Activated naive CD4-positive, alpha-beta T cell treated with anti-CD3 and anti-CD28 coated beads, Interleukin-2, amount 50 U/mL, for 24 hours (primary cell): ENCODE data around the gene PKNOX2.

Experiments used
- H3K27ac Mint-ChIP-seq: one replicate; pipeline ENCODE4 v1.8.0; 2021; ENCODE audit warnings: mild to moderate bottlenecking, mixed read lengths
- H3K27me3 Mint-ChIP-seq: one replicate; pipeline ENCODE4 v1.8.0; 2021; ENCODE audit warnings: mixed read lengths
- H3K36me3 Mint-ChIP-seq: one replicate; pipeline ENCODE4 v1.8.0; 2021; ENCODE audit warnings: mixed read lengths
- H3K4me1 Mint-ChIP-seq: one replicate; pipeline ENCODE4 v1.8.0; 2021; ENCODE audit warnings: mixed read lengths
- H3K4me3 Mint-ChIP-seq: one replicate; pipeline ENCODE4 v1.8.0; 2021; ENCODE audit warnings: mild to moderate bottlenecking, mixed read lengths
- H3K9me3 Mint-ChIP-seq: one replicate; pipeline ENCODE4 v1.8.0; 2021; ENCODE audit warnings: mixed read lengths

The PKNOX2 gene

GRCh38 chr11:125264100-125265022 is 99.8 kb downstream of the PKNOX2 start:
- H3K36me3 Mint-ChIP-seq: no peaks in the 10 kb centered on the region
- no peaks in the 10 kb centered on the region for H3K4me1 Mint-ChIP-seq
- no peak overlapping the region for H3K4me3 Mint-ChIP-seq
- H3K27ac Mint-ChIP-seq: no peak overlapping the region
- H3K9me3 Mint-ChIP-seq: no peaks in the 10 kb centered on the region
- peaks cover 21% of the 10 kb centered on the region for H3K27me3 Mint-ChIP-seq

DNA sequence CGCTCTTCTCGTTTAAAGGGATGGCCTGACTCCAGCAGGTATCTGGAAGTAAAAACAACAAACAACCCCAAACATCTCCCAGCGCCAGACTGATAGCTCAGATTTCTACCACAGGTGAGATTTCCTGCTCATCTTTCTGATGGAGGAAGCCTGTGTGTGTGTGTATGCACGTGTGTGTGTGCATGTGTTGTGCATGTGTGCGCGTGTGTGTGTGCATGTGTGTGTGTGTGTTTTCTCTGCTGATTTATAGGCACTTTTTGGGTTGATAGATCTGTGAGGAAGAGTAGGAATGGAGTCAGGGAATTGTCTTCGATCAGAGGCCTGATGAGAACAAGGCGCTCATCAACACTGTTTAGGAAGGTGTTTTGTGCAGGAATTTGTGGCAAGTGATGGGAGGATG is 103.0 kb downstream of the PKNOX2 start:
- no peaks in the 10 kb centered on the region for H3K36me3 Mint-ChIP-seq
- H3K9me3 Mint-ChIP-seq: no peaks in the 10 kb centered on the region
- H3K4me1 Mint-ChIP-seq: no peaks in the 10 kb centered on the region
- no peak overlapping the region for H3K27ac Mint-ChIP-seq
- H3K4me3 Mint-ChIP-seq: no peak overlapping the region
- H3K27me3 Mint-ChIP-seq: peaks cover 18% of the 10 kb centered on the region

DNA sequence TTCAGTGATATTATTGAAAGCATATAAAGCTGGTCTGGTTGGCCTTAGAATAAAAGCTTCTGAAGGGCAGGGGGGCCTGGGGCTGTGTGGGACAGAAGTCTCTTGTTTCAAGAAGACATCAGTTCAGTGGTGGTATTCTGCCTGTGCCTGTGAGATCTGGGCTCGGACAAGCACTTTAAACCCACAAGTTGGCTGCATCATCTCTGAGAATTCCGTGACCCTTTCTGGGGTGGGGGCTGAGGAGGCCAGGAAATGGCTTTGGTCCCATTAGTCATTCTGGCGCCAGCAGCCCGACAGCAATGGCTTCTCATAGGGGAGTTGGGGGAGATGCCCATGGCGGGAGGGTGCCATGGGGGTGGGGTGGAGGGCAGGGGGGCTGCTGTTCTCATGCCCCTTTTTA is 104.1 kb downstream of the PKNOX2 start:
- Mint-ChIP-seq H3K4me3 (no peak overlapping the region), H3K9me3 (no peaks in the 10 kb centered on the region), H3K36me3 (no peaks in the 10 kb centered on the region), H3K27me3 (peaks cover 16% of the 10 kb centered on the region), H3K27ac (no peak overlapping the region), H3K4me1 (no peaks in the 10 kb centered on the region)

GRCh38 chr11:125270106-125270505 is 105.6 kb downstream of the PKNOX2 start:
- Mint-ChIP-seq H3K9me3 (no peaks in the 10 kb centered on the region), H3K4me3 (no peak overlapping the region), H3K27me3 (peaks cover 19% of the 10 kb centered on the region), H3K36me3 (no peaks in the 10 kb centered on the region), H3K27ac (no peak overlapping the region), H3K4me1 (no peaks in the 10 kb centered on the region)

DNA sequence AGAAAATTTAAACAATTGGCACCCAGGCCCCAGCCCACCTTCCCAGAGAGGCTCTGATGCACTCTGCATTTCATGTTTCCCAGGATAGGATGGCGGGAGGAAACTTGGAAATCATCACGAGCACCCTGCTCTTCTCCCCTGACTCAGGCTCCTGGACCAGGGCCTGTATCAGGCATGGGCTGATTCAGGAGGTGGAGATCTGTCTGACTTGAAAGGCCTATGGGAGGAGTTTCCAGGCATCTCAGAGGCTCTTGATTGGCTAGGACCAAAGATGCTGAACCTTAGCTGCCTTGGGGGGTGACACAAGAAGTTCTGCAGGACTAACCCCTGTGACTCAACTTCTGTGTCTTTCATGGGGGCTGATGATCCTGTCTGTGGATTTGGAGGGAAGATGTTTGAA is 106.2 kb downstream of the PKNOX2 start:
- peaks cover 19% of the 10 kb centered on the region for H3K27me3 Mint-ChIP-seq
- no peaks in the 10 kb centered on the region for H3K4me1 Mint-ChIP-seq
- no peak overlapping the region for H3K4me3 Mint-ChIP-seq
- no peaks in the 10 kb centered on the region for H3K9me3 Mint-ChIP-seq
- no peak overlapping the region for H3K27ac Mint-ChIP-seq
- H3K36me3 Mint-ChIP-seq: no peaks in the 10 kb centered on the region

DNA sequence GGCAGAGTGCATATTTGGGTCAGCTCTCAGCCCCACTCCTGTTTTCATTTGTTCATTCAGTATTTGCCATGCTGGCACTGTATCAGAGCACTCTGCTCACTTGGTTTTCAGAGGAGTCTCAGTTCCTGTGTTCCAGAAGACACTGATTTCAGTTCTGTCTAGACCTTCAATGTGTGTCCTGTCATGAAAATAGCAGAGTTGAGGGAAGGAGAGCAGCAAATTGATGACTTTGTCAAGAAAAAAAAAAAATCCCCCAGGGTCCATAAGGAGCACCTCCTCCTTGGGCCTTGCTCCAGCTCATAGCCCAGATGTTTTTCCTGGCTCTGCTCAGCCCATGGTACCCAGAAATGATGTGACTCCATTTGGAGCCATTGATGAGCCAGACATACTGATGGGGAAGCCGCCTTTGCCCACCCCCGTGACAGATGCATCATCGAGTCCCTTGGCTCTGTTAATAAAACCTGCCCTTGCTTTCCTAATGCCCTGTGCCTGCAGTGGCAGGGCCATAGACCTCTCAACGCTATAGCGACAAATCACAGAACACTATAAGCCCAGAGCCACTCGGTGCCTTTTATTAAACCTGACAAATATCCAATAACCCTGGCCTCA is 107.0 kb downstream of the PKNOX2 start:
- H3K9me3 Mint-ChIP-seq: no peaks in the 10 kb centered on the region
- H3K27me3 Mint-ChIP-seq: peaks cover 18% of the 10 kb centered on the region
- no peak overlapping the region for H3K4me3 Mint-ChIP-seq

DNA sequence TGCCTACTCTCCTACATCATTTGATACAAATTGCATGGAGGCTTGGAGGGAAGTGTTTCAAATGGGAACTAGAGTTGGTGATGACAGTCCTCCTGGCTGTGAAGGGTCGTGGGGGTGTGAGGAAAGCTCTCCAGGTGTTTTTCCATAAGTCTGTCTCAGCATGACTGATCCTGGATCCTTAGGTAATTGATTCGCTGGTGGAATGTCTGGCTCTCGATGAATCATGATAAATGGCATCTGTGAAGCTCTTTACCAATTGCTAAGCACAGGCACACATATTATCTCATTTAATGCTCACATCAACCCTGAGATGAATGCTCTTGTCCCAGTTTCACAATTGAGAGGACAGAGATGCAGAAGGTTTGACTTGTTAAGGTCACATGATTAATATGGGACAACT is 107.5 kb downstream of the PKNOX2 start:
- H3K27me3 Mint-ChIP-seq: peaks cover 15% of the 10 kb centered on the region
- H3K36me3 Mint-ChIP-seq: no peaks in the 10 kb centered on the region
- no peaks in the 10 kb centered on the region for H3K4me1 Mint-ChIP-seq
- H3K4me3 Mint-ChIP-seq: no peak overlapping the region
- H3K27ac Mint-ChIP-seq: no peak overlapping the region
- no peaks in the 10 kb centered on the region for H3K9me3 Mint-ChIP-seq

More for the DNA sequence above, 107.0 kb downstream of the PKNOX2 start:
- Mint-ChIP-seq H3K4me1 (no peaks in the 10 kb centered on the region), H3K27ac (no peak overlapping the region), H3K36me3 (no peaks in the 10 kb centered on the region)

DNA sequence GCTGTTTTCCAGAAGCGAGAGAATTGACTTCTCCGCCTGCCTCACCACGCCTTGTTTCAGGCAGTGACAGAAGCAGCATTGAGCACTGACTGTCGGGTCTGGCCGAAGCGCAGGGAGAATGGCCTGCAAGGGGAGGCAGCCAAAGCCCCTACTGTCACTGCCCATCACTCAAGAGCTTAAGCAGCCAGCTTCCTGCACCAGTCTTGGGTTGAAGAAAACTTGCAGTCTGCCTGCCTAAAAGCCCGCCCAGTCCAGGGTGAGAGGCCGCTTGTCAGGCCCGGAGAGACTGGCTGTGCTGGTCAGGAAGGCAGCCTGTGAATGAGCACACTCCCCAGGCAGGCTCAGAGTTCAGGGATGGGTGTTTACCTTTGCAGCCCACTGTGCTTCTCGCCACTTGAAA is 108.3 kb downstream of the PKNOX2 start:
- no peaks in the 10 kb centered on the region for H3K4me1 Mint-ChIP-seq

GRCh38 chr11:125273519-125274000 is 109.0 kb downstream of the PKNOX2 start:
- H3K4me1 Mint-ChIP-seq: no peaks in the 10 kb centered on the region
- no peaks in the 10 kb centered on the region for H3K9me3 Mint-ChIP-seq
- H3K4me3 Mint-ChIP-seq: no peak overlapping the region
- H3K27ac Mint-ChIP-seq: no peak overlapping the region
- H3K36me3 Mint-ChIP-seq: no peaks in the 10 kb centered on the region
- peaks cover 12% of the 10 kb centered on the region for H3K27me3 Mint-ChIP-seq

More for the DNA sequence above, 108.3 kb downstream of the PKNOX2 start:
- Mint-ChIP-seq H3K27ac (no peak overlapping the region), H3K36me3 (no peaks in the 10 kb centered on the region), H3K27me3 (peaks cover 13% of the 10 kb centered on the region), H3K4me3 (no peak overlapping the region), H3K9me3 (no peaks in the 10 kb centered on the region)

- H3K4me3 Mint-ChIP-seq: no peak overlapping the region
- no peak overlapping the region for H3K27ac Mint-ChIP-seq
- H3K27me3 Mint-ChIP-seq: peaks cover 11% of the 10 kb centered on the region
- H3K4me1 Mint-ChIP-seq: no peaks in the 10 kb centered on the region
- no peaks in the 10 kb centered on the region for H3K36me3 Mint-ChIP-seq
- H3K9me3 Mint-ChIP-seq: no peaks in the 10 kb centered on the region
These were observed 109.8 kb downstream of the PKNOX2 start for GRCh38 chr11:125274309-125274708.

DNA sequence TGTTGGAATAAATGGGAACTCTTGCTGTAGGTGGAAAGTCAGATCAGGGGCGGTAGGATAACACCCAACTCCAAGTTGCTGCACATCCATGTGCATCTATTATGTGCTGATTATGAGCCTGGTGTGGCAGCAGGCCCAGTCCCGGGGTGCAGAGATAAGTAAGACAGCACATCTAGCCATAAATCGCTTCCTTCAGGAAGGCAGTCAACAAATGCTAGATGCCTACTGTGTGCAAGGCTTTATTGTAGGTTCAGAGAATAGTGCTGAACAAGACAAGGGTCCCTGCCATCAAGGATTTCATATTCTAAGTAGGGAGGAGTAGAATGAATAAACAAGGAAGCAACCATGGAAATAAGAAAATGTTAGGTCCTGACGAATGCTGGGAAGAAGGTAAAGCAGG is 110.2 kb downstream of the PKNOX2 start:
- Mint-ChIP-seq H3K4me1 (no peaks in the 10 kb centered on the region), H3K27me3 (peaks cover 11% of the 10 kb centered on the region), H3K36me3 (no peaks in the 10 kb centered on the region), H3K27ac (no peak overlapping the region), H3K9me3 (no peaks in the 10 kb centered on the region), H3K4me3 (no peak overlapping the region)

DNA sequence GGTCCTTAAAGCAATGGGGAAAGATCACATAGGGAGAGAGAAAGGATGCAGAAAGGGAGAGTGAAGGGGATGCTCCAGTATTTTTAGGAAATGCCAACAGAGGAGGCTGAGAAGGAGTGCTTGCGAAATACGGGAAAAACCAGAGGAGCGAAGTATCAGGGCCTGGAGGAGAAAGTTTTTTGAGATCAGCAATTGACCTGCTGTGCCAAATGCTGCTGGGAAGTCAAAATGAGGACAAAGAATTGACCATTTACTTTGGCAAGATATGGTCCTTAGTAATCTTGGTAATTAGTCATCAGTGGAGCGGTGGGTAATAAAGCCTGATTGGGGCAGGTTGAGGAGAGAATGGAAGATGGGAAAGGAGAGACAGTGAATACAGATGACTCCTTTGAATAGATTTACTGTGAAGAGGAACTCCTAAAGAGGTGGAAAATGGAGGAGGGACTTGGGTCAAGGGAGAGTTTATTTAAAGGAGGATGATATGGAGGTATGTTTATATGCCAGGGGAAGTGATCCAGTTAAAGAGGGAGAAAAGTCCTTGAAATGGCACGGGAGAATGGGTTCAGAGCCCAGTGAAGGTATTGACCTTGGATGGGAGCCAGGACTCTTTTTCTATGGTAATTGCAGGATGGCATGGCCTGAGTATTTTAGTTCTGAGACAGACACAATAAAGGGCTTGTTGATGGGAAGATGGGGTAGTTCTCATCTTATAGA is 111.5 kb downstream of the PKNOX2 start:
- Mint-ChIP-seq H3K27ac (no peak overlapping the region), H3K4me3 (no peak overlapping the region), H3K27me3 (peaks cover 11% of the 10 kb centered on the region), H3K36me3 (no peaks in the 10 kb centered on the region), H3K9me3 (no peaks in the 10 kb centered on the region), H3K4me1 (no peaks in the 10 kb centered on the region)

DNA sequence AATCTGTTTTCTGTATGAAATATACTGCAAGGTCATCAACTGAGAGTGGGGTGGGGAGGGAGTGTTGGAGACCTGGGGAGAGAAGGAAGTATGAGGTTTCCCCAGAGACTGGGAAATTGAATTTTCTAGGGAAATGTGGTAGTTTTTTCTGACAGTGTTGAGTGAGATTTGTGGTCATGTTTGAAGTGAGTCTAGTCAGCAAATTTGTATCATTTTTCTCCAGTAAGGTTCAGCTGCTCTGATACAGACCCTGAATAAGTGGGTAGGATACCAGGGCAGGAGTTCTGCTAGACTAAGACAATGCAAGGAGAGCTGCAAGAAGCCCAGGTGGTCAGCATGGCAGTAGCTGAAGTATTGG is 112.0 kb downstream of the PKNOX2 start:
- Mint-ChIP-seq H3K36me3 (no peaks in the 10 kb centered on the region), H3K9me3 (no peaks in the 10 kb centered on the region), H3K27me3 (peaks cover 11% of the 10 kb centered on the region), H3K27ac (no peak overlapping the region), H3K4me1 (no peaks in the 10 kb centered on the region), H3K4me3 (no peak overlapping the region)

GRCh38 chr11:125279676-125280418 is 115.3 kb downstream of the PKNOX2 start:
- Mint-ChIP-seq H3K9me3 (no peaks in the 10 kb centered on the region), H3K4me3 (no peak overlapping the region), H3K27me3 (no peaks in the 10 kb centered on the region), H3K27ac (no peak overlapping the region), H3K36me3 (no peaks in the 10 kb centered on the region), H3K4me1 (no peaks in the 10 kb centered on the region)

DNA sequence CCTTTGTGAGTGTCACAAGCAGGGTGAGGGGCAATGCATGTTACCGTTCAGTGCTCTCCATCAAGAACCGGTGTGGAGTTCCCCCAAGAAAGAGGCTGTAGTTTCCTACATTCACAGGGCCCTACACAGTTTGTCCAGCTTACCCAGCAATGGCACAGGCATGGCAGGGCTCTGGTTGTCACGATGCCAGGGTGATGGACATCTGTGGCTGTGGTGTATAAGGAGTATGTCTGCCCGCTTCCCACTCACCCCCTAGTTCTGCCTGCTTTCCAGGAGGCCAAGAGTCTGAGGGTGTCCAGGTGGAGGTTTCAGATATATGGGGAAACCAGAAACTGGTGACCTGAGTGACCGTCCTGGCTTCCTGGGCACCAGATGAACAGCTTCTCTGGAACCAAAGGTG is 116.1 kb downstream of the PKNOX2 start:
- Mint-ChIP-seq H3K27ac (no peak overlapping the region), H3K4me3 (no peak overlapping the region), H3K9me3 (no peaks in the 10 kb centered on the region), H3K36me3 (no peaks in the 10 kb centered on the region), H3K4me1 (no peaks in the 10 kb centered on the region), H3K27me3 (no peaks in the 10 kb centered on the region)
